Sigmoid colon (tissue), 3 donors: ENCODE data around the gene CAPRIN2.

ENCODE experiments used
- POLR2A ChIP-seq, 2 donors: fragments of 450-650 bp; IDR thresholded peaks; one replicate each; pipeline ENCODE4 v1.6.1; 2016; ENCODE audit warnings: antibody characterized with exemption in 2 of 2, mild to moderate bottlenecking in 2 of 2, moderate library complexity in 2 of 2
- TF ChIP-seq, protein P1 (sequence below), 4 experiments: fragments of 450-650 bp in 3 of 4; fragments of 200-600 bp in 1 of 4; IDR thresholded peaks; one replicate each; pipeline ENCODE4 v1.5.1; 2016 to 2019; ENCODE audit warnings: antibody characterized with exemption in 4 of 4, mild to moderate bottlenecking in 3 of 4, moderate library complexity in 2 of 4

DNA sequence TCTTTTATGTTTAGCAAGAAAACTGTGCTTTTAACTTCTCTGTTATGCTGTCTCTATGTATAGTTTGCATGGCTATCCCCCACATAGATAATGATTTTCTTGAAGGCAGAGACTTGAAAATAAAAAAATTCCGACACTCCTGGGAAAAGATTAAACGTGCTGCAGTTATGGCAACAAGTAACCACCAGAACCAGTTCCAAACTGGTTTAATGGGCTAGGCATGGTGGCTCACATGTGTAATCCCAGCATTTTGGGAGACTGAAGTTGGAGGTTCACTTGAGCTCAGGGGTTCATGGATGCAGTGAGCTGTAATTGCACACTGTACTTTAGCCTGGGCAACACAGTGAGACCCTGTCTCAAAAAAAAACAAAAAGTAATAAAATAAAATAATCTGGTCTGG lies 15.1 kb upstream of the CAPRIN2 start:
- TF ChIP-seq, protein P1, sequence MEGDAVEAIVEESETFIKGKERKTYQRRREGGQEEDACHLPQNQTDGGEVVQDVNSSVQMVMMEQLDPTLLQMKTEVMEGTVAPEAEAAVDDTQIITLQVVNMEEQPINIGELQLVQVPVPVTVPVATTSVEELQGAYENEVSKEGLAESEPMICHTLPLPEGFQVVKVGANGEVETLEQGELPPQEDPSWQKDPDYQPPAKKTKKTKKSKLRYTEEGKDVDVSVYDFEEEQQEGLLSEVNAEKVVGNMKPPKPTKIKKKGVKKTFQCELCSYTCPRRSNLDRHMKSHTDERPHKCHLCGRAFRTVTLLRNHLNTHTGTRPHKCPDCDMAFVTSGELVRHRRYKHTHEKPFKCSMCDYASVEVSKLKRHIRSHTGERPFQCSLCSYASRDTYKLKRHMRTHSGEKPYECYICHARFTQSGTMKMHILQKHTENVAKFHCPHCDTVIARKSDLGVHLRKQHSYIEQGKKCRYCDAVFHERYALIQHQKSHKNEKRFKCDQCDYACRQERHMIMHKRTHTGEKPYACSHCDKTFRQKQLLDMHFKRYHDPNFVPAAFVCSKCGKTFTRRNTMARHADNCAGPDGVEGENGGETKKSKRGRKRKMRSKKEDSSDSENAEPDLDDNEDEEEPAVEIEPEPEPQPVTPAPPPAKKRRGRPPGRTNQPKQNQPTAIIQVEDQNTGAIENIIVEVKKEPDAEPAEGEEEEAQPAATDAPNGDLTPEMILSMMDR (IDR thresholded peaks at IDR 0.05): no peak
- no peak for TF ChIP-seq POLR2A (IDR thresholded peaks at IDR 0.05)
